HFFc6 (cell line): Measurements from ENCODE around the gene SIDT2. TPM values are rescaled to one million over a fixed set of nuclear protein-coding genes. Genes with fewer than 3 reads are reported as not detected.

Experiments
- DNase-seq: peaks from one replicate; pipeline ENCODE4 v3.0.0-alpha.2; 2018
- H3K27ac Mint-ChIP-seq: 2 replicates; pipeline ENCODE4 v1.8.0; 2020; ENCODE audit warnings: mild to moderate bottlenecking, mixed read lengths
- H3K27me3 Mint-ChIP-seq: 2 replicates; pipeline ENCODE4 v1.8.0; 2021; ENCODE audit warnings: mild to moderate bottlenecking, moderate library complexity, mixed read lengths; ENCODE audit not compliant: insufficient read depth
- H3K36me3 Mint-ChIP-seq: 2 replicates; pipeline ENCODE4 v1.8.0; 2021; ENCODE audit warnings: low read depth, mixed read lengths
- H3K4me1 Mint-ChIP-seq: 2 replicates; pipeline ENCODE4 v1.8.0; 2020; ENCODE audit warnings: low read depth, mixed read lengths
- H3K4me3 Mint-ChIP-seq: 2 replicates; pipeline ENCODE4 v1.8.0; 2020; ENCODE audit warnings: mild to moderate bottlenecking, moderate library complexity, mixed read lengths
- H3K9me3 Mint-ChIP-seq: 2 replicates; pipeline ENCODE4 v1.8.0; 2020; ENCODE audit warnings: mild to moderate bottlenecking, mixed read lengths
- CTCF ChIP-seq: fragments of 200-600 bp; sonication (generic); IDR thresholded peaks from 2 replicates; pipeline ENCODE4 v1.5.0; 2021; ENCODE audit warnings: antibody characterized with exemption, mild to moderate bottlenecking
- total RNA-seq, 6 experiments: library from RNA; stranded (reverse); fragmentation: NEBNext Ultra II Directional; extraction: Animal tissue kit (Norgen Biotek cat#: 25700); gene quantifications; 2 replicates in 1 of 6; 3 replicates in 5 of 6; pipeline ENCODE4 v1.2.3, GENCODE V29; 2021

Gene SIDT2
- total RNA-seq, 6 experiments from 2014 or later, result 33.9 to 53.9 (median 37.7) TPM

GRCh38 chr11:117221775-117222517 lies 43.4 kb downstream of the SIDT2 start:
- peak; percentile 52 for DNase-seq
- Mint-ChIP-seq H3K9me3 (no peaks in the 10 kb centered on the region), H3K27ac (peak overlapping the region; percentile 55), H3K4me3 (peak overlapping the region; percentile 38), H3K36me3 (peaks cover 22% of the 10 kb centered on the region), H3K27me3 (peaks cover 2% of the 10 kb centered on the region; the same call in 1 of the 2 replicates), H3K4me1 (peaks cover 20% of the 10 kb centered on the region)
- TF ChIP-seq CTCF, result peak; percentile 20; the same call in 1 of the 2 replicates

GRCh38 chr11:117222991-117223740 lies 44.6 kb downstream of the SIDT2 start:
- no peaks in the 10 kb centered on the region for H3K9me3 Mint-ChIP-seq

GRCh38 chr11:117223741-117224689 lies 45.5 kb downstream of the SIDT2 start:
- Mint-ChIP-seq H3K27ac (no peak overlapping the region), H3K27me3 (peaks cover 2% of the 10 kb centered on the region; the same call in 1 of the 2 replicates), H3K4me3 (no peak overlapping the region), H3K36me3 (peaks cover 16% of the 10 kb centered on the region), H3K9me3 (no peaks in the 10 kb centered on the region), H3K4me1 (peaks cover 20% of the 10 kb centered on the region)
- no peak for DNase-seq
- no peak for TF ChIP-seq CTCF

More at GRCh38 chr11:117222991-117223740, 44.6 kb downstream of the SIDT2 start:
- H3K4me1 Mint-ChIP-seq, result peaks cover 20% of the 10 kb centered on the region
- peak overlapping the region; percentile 55; the same call in 1 of the 2 replicates for H3K27ac Mint-ChIP-seq
- no peak for DNase-seq
- H3K36me3 Mint-ChIP-seq, result peaks cover 15% of the 10 kb centered on the region
- no peak for TF ChIP-seq CTCF
- no peak overlapping the region for H3K4me3 Mint-ChIP-seq
- peaks cover 2% of the 10 kb centered on the region; the same call in 1 of the 2 replicates for H3K27me3 Mint-ChIP-seq

- peaks cover 10% of the 10 kb centered on the region for H3K36me3 Mint-ChIP-seq
- no peak overlapping the region for H3K27ac Mint-ChIP-seq
- no peak for DNase-seq
- peaks cover 31% of the 10 kb centered on the region for H3K4me1 Mint-ChIP-seq
- no peaks in the 10 kb centered on the region for H3K9me3 Mint-ChIP-seq
- no peak for TF ChIP-seq CTCF
- H3K27me3 Mint-ChIP-seq, result no peaks in the 10 kb centered on the region
- H3K4me3 Mint-ChIP-seq, result no peak overlapping the region
These were observed 47.1 kb downstream of the SIDT2 start for GRCh38 chr11:117225553-117226170.
